Large intestine (tissue), 3 donors: ENCODE data around the gene RASSF4. TPM values are rescaled to one million over a fixed set of nuclear protein-coding genes. Genes with fewer than 3 reads are reported as not detected.

Source experiments
- DNase-seq, 2 donors: peaks; one replicate each; pipeline versions ENCODE4 v3.0.0 to v3.0.0-alpha.2; 2013
- H3K27ac ChIP-seq: one replicate; pipeline ENCODE4 v1.5.1; 2013; ENCODE audit warnings: low read length
- H3K27me3 ChIP-seq: 2 replicates; pipeline ENCODE4 v1.6.1; 2013; ENCODE audit warnings: low read length; ENCODE audit not compliant: control insufficient read depth, insufficient read depth
- H3K36me3 ChIP-seq: 2 replicates; pipeline ENCODE4 v1.6.1; 2013; ENCODE audit warnings: low read length; ENCODE audit not compliant: control insufficient read depth, insufficient read depth
- H3K4me1 ChIP-seq: one replicate; pipeline ENCODE4 v1.6.1; 2013; ENCODE audit warnings: low read length; ENCODE audit not compliant: control insufficient read depth, insufficient read depth
- H3K4me3 ChIP-seq: one replicate; pipeline ENCODE4 v1.5.1; 2013; ENCODE audit warnings: low read length
- H3K9me3 ChIP-seq: one replicate; pipeline ENCODE4 v1.6.1; 2013; ENCODE audit warnings: mild to moderate bottlenecking, low read depth, low read length, moderate library complexity; ENCODE audit not compliant: control insufficient read depth
- WGBS: methylation state at CpG from one replicate; pipeline ENCODE4 v1.1.5; 2013; ENCODE audit warnings: low lambda C conversion rate; ENCODE audit not compliant: insufficient coverage; 5-methylcytosine and 5-hydroxymethylcytosine counted together
- polyA plus RNA-seq: library from polyadenylated mRNA; unstranded; fragments of 120-200 nt; gene quantifications from one replicate; pipeline ENCODE4 v1.2.1, GENCODE V29; 2013

RASSF4 gene
- polyA plus RNA-seq, 1 donor, result 26.0 TPM

DNA sequence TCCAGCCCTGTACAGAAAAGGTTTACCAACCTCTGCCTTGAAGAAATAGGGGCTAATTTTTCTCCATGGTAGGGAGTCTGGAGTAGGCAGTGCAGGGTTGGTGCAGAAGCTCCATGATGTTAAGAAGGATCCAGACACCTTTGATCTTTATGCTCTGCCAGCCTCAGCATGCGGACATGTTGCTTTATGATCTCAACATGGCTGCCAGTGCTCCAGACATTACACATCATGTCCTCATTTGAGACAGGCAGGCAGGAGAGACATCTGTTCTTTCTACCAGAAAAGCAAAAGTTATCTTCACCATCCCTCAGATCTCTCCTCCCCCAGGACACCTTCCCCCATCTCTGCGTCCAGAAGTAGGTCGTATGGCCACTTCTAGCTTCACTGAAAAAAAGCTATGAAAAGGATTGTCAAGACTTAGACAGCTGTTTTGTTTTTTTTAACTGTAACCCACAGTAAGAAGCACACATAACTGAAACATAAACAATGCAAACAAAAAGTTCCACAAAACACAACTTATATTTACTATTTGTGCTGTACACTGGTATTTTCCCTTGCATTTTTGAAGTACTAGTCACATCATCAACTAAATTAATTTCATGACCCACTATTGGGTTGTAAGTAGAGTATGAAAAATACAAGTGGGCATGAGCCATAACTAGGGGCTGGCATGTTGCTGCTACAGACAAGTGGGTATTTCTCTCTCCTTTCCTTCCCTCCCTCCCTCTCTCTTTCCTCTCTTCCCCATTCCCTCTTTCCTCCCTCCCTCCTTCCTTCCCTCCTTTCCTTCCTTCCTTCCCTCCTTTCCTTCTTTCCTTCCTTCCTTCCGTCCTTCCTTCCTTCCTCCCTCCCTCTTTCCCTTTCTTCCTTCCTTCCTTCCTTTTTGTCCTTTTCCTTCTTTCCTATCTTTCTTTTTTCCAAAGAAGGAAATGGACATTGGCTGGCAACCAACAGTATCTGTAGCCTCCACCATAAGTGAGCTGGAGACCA is 2.6 kb upstream of the RASSF4 start:
- WGBS, result 87% methylated on average over 3 of the region's 4 CpGs
- Histone ChIP-seq H3K4me1 (peaks cover 33% of the 10 kb centered on the region), H3K27ac (no peak overlapping the region), H3K4me3 (no peak overlapping the region), H3K36me3 (peaks cover 13% of the 10 kb centered on the region), H3K27me3 (no peaks in the 10 kb centered on the region), H3K9me3 (no peaks in the 10 kb centered on the region)
- no peak for DNase-seq

DNA sequence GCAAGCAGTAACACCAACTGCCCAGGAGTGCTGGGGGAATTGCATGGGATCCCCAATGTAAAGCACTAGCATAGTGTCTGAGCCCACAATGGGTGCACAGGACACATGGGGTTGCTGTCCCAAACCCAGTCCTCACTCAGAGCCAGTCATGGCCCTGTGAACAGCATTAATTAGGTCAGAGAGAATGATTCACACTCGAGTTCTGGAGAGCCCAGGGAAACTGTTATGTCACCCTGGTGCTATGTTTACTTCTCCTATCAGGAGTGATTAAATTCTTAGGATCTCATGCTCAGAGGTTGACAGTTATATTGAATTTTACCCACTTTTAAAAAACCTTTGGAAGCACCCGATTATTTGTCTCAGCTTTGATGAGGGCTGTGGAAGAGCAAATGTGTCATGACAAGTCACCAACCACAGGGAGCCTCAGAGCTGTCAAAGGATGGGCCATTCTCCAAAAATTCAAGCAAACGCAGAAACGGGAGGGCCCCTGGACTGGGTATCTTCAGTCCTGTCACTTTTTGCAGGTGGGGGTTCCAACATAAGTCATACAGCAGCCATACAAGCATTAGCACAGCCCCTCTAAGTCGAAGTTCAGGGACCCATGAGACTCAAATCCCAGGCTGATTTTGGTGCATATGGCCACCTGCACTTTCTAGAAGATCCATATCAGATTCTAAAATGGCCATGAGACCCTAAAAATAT is 1.3 kb upstream of the RASSF4 start:
- 0% methylated on average over 1 of the region's 5 CpGs for WGBS
- peaks cover 33% of the 10 kb centered on the region for H3K4me1 ChIP-seq
- H3K27ac ChIP-seq, result peak overlapping the region; percentile 98
- peak overlapping the region; percentile 78 for H3K4me3 ChIP-seq
- peak in 1 of 2 donors; percentile 66 for DNase-seq
- peaks cover 13% of the 10 kb centered on the region for H3K36me3 ChIP-seq
- no peaks in the 10 kb centered on the region for H3K27me3 ChIP-seq
- H3K9me3 ChIP-seq, result no peaks in the 10 kb centered on the region

DNA sequence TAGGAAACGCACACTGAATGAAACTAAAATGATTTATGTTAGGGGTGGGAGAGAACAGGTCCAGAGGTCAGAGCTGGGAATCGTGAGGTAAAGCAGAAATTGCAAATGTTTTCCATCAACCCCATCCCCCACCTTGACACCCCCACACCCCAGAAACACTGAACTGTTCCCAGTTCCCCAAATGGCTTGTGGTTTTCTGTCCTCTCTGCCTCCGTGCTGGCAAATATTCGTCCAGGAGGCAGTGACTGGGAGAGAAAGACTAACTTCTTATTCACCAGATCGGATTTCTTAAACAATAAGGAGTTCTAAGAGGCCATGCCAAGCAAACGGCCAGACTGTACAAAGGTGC is 730 bp upstream of the RASSF4 start:
- peaks cover 37% of the 10 kb centered on the region for H3K4me1 ChIP-seq
- no peak for DNase-seq
- H3K36me3 ChIP-seq, result peaks cover 13% of the 10 kb centered on the region
- no peaks in the 10 kb centered on the region for H3K9me3 ChIP-seq
- H3K27ac ChIP-seq, result peak overlapping the region; percentile 98
- H3K27me3 ChIP-seq, result no peaks in the 10 kb centered on the region
- H3K4me3 ChIP-seq, result peak overlapping the region; percentile 78
- 0% methylated on average over 1 of the region's 6 CpGs for WGBS

DNA sequence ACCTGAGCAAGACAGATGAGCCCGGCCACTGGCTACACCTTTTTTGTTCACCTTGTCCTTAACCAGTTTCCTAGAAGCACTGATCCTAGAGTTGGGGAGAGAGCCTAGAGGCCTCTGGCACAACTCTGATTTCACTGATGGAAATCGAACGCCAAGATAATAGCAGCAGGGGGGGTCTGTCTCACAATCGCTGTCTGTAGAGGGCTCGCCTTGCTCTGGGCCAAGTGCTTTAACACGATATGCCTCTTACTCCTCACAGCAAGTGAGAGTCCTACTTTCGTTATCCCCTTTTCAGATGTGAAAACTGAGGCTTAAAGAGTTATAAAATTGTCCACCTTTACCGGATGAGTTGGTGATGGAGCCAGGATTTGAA is 472 bp downstream of the RASSF4 start:
- peak in 1 of 2 donors; percentile 32 for DNase-seq

DNA sequence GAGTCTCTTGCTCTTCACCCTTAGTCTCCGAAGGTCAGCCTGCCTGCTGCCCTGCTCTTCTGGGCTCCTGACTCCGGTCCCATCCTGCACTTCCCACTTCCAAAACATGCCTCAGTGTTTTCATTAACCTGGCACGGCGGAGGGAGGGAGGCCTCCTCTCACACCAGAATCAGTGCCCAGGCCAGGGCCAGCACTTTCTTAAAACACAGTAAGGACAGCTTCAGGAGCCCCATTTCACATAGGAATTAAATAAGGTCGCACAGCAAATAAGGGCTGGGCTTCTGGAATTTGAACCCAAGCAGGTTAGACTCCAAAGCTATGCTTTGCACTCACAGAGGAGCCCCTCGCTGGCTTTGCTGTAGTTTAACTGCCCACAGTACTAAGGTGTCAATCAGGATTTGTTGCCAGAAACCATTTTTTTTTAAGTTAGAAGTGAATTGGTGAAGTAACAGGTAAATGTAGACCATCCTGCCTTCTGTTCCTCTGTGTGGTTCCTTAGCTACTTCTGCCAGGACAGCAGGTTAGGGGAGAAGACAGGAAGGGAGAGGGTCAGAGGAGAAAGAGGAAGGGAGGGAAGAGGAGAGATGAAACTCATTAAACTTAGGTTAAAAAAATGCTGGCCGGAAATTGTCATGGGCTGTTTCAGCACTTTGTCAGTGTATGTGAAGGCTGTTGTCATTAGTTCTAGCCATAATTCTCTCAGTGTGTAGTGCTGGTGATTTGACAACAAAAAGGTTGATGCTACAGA is 1.1 kb downstream of the RASSF4 start:
- Histone ChIP-seq H3K4me3 (peak overlapping the region; percentile 57), H3K4me1 (peaks cover 48% of the 10 kb centered on the region), H3K36me3 (peaks cover 10% of the 10 kb centered on the region), H3K27ac (peak overlapping the region; percentile 3), H3K27me3 (no peaks in the 10 kb centered on the region), H3K9me3 (no peaks in the 10 kb centered on the region)
- 56% methylated on average over 3 of the region's 7 CpGs for WGBS
- DNase-seq, result peak in 1 of 2 donors; percentile 52

More for the DNA sequence above, 472 bp downstream of the RASSF4 start:
- Histone ChIP-seq H3K36me3 (peaks cover 13% of the 10 kb centered on the region), H3K9me3 (no peaks in the 10 kb centered on the region), H3K27me3 (no peaks in the 10 kb centered on the region), H3K4me3 (peak overlapping the region; percentile 57), H3K27ac (peak overlapping the region; percentile 47), H3K4me1 (peaks cover 47% of the 10 kb centered on the region)
- whole genome bisulfite sequencing, result no CpG with 5 or more reads among the region's 8 CpGs

DNA sequence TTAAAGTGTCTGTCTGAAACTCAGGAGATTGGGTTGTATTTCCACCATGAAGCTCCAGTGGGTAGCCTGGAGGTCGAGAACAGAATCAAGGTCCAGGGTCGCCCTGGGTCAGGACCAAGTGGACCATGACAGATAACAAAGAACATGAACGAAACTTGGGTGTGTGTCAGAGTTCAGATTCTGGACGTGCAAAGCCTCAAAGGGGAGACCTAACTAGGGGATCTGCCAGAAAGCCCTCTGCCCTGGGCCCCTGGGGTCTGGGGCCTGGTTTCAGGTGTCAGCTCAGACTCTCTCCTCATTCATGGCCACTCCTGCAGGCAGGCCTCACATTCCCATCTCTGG is 1.6 kb downstream of the RASSF4 start:
- WGBS, result no CpG with 5 or more reads among the region's 4 CpGs
- peaks cover 54% of the 10 kb centered on the region for H3K4me1 ChIP-seq
- DNase-seq, result no peak
- peaks cover 5% of the 10 kb centered on the region for H3K36me3 ChIP-seq
- no peak overlapping the region for H3K4me3 ChIP-seq
- no peaks in the 10 kb centered on the region for H3K9me3 ChIP-seq
- H3K27me3 ChIP-seq, result no peaks in the 10 kb centered on the region
- H3K27ac ChIP-seq, result peak overlapping the region; percentile 3

DNA sequence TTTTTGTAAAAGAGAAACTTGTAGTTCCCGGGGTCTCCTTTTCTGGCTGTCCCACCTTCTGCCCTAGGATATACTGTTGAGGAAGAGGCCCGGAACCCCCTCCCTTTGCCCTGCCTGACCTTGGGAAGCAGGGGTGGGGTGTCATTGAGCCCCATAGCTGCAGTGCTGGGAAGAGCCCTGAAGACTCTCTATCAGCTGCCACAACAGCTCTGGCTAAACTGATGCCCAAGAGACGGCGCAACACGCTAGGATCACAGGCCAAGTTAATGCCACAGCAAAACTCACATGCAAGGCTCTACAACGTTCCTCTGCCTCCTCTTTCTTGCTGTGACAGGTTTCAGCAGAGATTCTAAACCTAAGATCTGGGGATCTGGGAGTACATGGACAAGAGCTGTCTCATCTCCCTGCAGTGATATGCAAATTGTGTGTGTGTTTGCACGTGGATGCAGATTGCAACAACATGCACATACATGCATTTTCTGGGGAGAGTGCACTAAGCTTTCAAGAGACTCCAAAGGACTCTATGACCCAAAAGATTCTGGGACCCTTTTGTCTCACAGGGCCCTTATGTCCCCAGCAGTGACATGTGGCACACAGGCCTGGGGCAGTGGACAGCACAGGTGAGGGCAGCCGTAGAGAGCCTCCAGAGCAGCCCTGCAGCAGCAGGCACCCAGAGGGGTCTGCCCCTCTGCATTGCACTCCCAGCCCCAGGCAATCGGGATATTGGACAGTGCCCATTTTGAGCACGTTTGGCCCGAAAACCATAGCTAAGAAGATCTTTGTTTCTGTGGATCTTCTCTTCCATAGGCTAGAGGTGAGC is 2.5 kb downstream of the RASSF4 start:
- H3K27ac ChIP-seq, result no peak overlapping the region
- H3K4me3 ChIP-seq, result no peak overlapping the region
- no peaks in the 10 kb centered on the region for H3K9me3 ChIP-seq
- peaks cover 58% of the 10 kb centered on the region for H3K4me1 ChIP-seq
- no CpG with 5 or more reads among the region's 11 CpGs for WGBS
- no peak for DNase-seq
- H3K27me3 ChIP-seq, result no peaks in the 10 kb centered on the region
- no peaks in the 10 kb centered on the region for H3K36me3 ChIP-seq

DNA sequence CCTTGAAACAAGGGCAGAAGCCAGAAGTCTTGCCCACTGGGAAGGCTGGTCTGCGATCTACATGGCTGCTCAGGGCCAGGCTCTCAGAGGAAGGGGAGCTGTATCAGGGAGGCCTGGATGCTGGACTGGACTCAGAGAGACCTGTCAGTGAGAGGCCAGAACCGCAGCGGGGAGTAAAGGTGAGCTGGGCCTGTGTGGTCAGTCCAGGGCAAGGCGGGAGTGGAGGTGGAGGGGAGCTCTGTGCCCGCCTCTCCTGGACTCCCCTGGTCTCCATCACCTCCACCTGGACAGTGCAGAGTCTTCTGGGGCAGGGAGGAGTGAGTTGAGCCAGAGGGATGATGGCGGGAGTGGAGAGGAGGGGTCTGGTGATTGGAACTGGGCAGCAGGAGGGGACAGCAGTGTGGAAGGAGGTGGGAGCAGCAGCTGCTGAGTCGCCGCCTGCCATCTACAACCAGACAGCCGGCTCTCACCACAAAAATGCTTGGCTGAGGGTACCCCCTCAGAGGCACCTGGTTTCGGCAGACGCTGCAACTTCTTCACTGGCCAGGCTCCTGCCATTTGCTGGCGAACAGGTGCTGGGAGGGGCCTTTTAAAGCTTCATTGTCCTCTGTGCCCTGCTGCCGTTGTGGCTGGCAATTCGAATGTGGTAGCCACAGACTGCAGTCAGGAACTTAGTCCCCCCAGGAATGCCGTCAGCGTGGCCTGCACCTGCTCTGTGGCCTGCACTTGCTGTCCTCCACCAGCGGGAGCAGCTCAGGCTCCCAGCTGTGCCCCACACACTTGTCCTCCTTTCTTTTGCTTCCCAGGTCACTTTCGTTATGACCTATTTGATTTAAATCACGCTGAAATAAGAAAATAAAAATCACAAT is 3.5 kb downstream of the RASSF4 start:
- peak in 1 of 2 donors; percentile 17 for DNase-seq
- Histone ChIP-seq H3K36me3 (no peaks in the 10 kb centered on the region), H3K27me3 (no peaks in the 10 kb centered on the region), H3K27ac (no peak overlapping the region), H3K4me1 (peaks cover 54% of the 10 kb centered on the region), H3K9me3 (no peaks in the 10 kb centered on the region), H3K4me3 (no peak overlapping the region)
- 80% methylated on average over 1 of the region's 19 CpGs for WGBS
